Esophagus muscularis mucosa (tissue), 4 donors: Measurements from ENCODE around the gene ARID3A. TPM values are rescaled to one million over a fixed set of nuclear protein-coding genes. Genes with fewer than 3 reads are reported as not detected.

Source experiments
- DNase-seq: peaks from one replicate; pipeline ENCODE4 v3.0.0-alpha.2; 2017; ENCODE audit errors: extremely low spot score
- H3K27ac ChIP-seq, 4 donors: fragments of 200-600 bp; sonication (generic); replicated peaks in 1 of 4; 1 replicate in 3 of 4; 2 replicates in 1 of 4; pipeline ENCODE4 v1.5.1; 2016 to 2019; ENCODE audit warnings: mild to moderate bottlenecking in 1 of 4
- H3K27me3 ChIP-seq, 4 donors: fragments of 200-600 bp; sonication (generic); one replicate each; pipeline versions ENCODE4 v1.5.1 to v1.6.0; 2016 to 2019
- H3K36me3 ChIP-seq, 4 donors: fragments of 200-600 bp; sonication (generic); one replicate each; pipeline ENCODE4 v1.5.1; 2016 to 2019
- H3K4me1 ChIP-seq, 4 donors: fragments of 200-600 bp; sonication (generic); one replicate each; pipeline ENCODE4 v1.5.1; 2016 to 2019
- H3K4me3 ChIP-seq, 4 donors: fragments of 200-600 bp; sonication (generic); 1 replicate in 2 of 4; 2 replicates in 2 of 4; pipeline ENCODE4 v1.5.1; 2016 to 2019; ENCODE audit warnings: mild to moderate bottlenecking in 4 of 4, moderate library complexity in 1 of 4
- H3K9me3 ChIP-seq, 4 donors: fragments of 200-600 bp; sonication (generic); 1 replicate in 3 of 4; 2 replicates in 1 of 4; pipeline ENCODE4 v1.5.1; 2016 to 2019
- EP300 ChIP-seq: sonication (generic); formaldehyde crosslinking; IDR thresholded peaks from one replicate; pipeline ENCODE4 v1.6.1; 2017; ENCODE audit warnings: antibody characterized with exemption
- POLR2A ChIP-seq: fragments of 450-650 bp; IDR thresholded peaks from one replicate; pipeline ENCODE4 v1.6.1; 2017; ENCODE audit warnings: antibody characterized with exemption, moderate library complexity, mild to moderate bottlenecking, low read depth
- POLR2AphosphoS5 ChIP-seq, 2 donors: sonication (generic); formaldehyde crosslinking; IDR thresholded peaks; one replicate each; pipeline ENCODE4 v1.6.1; 2017; ENCODE audit warnings: antibody characterized with exemption in 2 of 2
- WGBS: methylation state at CpG from one replicate; pipeline ENCODE4 v1.1.5; 2018; 5-methylcytosine and 5-hydroxymethylcytosine counted together
- intact Hi-C: fragments of 100-400 bp; cut with DNase I; formaldehyde crosslinking; loops from one replicate; pipeline ENCODE4 v1.15.1; 2023
- total RNA-seq, 4 donors: library from RNA; depleted of rRNA; stranded (reverse); fragments of >200 nt; gene quantifications; one replicate each; pipeline versions ENCODE4 v1.1.0 to v1.2.1, GENCODE V29; 2016
- TF ChIP-seq, protein P1 (sequence below), 3 experiments: fragments of 200-600 bp in 2 of 3; fragments of 450-650 bp in 1 of 3; sonication (generic) in 2 of 3; IDR thresholded peaks; one replicate each; pipeline ENCODE4 v1.5.1; 2017 to 2019; ENCODE audit warnings: antibody characterized with exemption in 3 of 3, mild to moderate bottlenecking in 2 of 3, moderate library complexity in 1 of 3

The ARID3A gene
- total RNA-seq, 4 donors from 2014 or later = 2.9 to 8.4 (median 5.0) TPM

DNA sequence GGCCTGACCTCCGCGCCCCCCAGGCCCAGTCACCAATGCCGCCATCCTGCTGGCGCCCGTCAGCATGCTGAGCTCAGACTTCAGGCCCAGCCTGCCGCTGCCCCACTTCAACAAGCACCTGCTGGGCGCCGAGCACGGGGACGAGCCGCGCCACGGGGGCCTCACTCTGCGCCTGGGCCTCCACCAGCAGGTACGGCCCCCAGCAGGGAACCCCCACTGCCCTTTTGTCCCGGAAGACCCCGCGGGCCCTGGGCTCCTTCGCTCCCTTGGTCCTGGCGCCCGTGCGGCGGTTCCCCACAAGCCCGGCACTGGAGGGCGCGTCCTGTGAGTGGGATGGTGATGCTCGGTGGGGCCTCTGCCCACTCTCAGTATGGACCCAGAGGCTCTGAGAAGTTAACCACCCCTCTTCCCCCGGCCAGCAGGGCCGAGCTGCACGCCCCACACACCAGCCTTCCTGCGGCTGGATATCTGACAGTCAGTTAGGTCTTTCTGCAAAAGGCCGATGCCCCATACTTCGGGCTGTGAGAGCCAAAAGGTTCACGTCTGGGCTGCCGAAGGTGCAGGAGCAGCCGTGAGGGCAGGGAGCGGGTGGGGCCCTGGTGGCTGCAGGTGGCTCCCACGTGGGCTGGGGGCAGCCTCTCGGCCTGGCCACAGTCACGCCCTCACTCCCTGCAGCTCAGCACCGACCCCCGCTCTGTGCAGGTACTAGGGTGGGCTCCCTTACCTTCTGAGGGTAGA is 66.3 kb downstream of the ARID3A start:
- no peak for DNase-seq
- Histone ChIP-seq H3K4me3 (no peak overlapping the region), H3K4me1 (peaks cover 11 to 18% (median 16%) of the 10 kb centered on the region in 4 donors), H3K27me3 (peaks cover 7 to 32% (median 17%) of the 10 kb centered on the region in 4 donors), H3K27ac (no peak overlapping the region), H3K9me3 (no peaks in the 10 kb centered on the region), H3K36me3 (peaks cover 17 to 66% (median 58%) of the 10 kb centered on the region in 4 donors)
- TF ChIP-seq EP300 (no peak), POLR2AphosphoS5 (IDR thresholded peaks at IDR 0.05) (no peak), POLR2A (no peak)
- TF ChIP-seq, protein P1, sequence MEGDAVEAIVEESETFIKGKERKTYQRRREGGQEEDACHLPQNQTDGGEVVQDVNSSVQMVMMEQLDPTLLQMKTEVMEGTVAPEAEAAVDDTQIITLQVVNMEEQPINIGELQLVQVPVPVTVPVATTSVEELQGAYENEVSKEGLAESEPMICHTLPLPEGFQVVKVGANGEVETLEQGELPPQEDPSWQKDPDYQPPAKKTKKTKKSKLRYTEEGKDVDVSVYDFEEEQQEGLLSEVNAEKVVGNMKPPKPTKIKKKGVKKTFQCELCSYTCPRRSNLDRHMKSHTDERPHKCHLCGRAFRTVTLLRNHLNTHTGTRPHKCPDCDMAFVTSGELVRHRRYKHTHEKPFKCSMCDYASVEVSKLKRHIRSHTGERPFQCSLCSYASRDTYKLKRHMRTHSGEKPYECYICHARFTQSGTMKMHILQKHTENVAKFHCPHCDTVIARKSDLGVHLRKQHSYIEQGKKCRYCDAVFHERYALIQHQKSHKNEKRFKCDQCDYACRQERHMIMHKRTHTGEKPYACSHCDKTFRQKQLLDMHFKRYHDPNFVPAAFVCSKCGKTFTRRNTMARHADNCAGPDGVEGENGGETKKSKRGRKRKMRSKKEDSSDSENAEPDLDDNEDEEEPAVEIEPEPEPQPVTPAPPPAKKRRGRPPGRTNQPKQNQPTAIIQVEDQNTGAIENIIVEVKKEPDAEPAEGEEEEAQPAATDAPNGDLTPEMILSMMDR (IDR thresholded peaks at IDR 0.05) = no peak
- intact Hi-C loops = no loop called here
- WGBS = 93% methylated on average over 6 of the region's 42 CpGs

DNA sequence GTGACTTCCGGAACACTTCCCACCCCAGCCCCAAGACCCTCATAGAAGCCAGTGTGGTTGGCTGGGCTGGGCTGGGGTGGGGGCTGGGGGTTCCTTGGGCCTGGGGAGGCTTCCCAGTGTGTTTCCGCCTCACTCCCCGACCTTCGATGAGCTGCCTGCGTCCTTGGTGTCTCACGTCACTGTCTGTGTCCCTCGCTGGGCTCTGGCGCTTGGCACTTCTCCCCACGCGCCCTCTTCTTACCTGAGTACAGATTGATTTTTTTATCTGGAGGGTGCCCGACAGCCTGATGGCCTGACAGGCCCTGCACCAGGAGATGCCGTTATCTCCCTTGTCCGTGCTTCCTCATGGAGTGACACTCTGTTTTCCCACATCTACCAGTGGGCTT is 66.8 kb downstream of the ARID3A start:
- peaks cover 11 to 18% (median 16%) of the 10 kb centered on the region in 4 donors for H3K4me1 ChIP-seq
- peaks cover 17 to 60% (median 56%) of the 10 kb centered on the region in 4 donors for H3K36me3 ChIP-seq
- H3K4me3 ChIP-seq = no peak overlapping the region
- H3K9me3 ChIP-seq = no peaks in the 10 kb centered on the region
- intact Hi-C loops = no loop called here
- TF ChIP-seq EP300 = no peak
- TF ChIP-seq, protein P1 (IDR thresholded peaks at IDR 0.05) = no peak
- no peak for TF ChIP-seq POLR2AphosphoS5 (IDR thresholded peaks at IDR 0.05)
- no peak for TF ChIP-seq POLR2A
- 89% methylated on average over 13 of the region's 13 CpGs for WGBS
- DNase-seq = no peak
- peaks cover 7 to 37% (median 21%) of the 10 kb centered on the region in 4 donors for H3K27me3 ChIP-seq
- H3K27ac ChIP-seq = no peak overlapping the region

DNA sequence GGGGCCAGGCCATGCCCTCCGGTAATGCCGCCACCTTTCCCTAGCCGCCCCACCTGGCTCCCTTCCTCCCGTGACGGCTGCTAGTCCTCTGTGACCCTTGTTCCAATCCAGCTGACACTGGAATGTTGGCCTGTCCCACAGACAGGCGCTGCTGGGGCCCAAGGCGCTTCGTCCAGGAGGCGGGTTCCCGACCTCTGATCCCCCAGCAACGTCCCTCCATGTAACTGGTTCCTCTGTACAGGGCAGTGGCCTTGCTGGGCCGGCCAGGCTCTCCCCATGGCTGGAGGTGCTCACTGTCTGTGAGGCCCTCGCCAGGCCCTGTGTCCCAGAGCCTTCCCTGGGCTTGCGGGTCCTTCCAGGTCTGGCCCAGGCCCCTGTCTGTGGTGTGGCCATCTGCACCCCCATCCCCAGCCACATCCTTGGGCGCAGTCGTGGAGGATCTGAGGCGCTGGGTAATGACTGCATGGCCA is 67.6 kb downstream of the ARID3A start:
- H3K36me3 ChIP-seq = peaks cover 12 to 57% (median 53%) of the 10 kb centered on the region in 4 donors

DNA sequence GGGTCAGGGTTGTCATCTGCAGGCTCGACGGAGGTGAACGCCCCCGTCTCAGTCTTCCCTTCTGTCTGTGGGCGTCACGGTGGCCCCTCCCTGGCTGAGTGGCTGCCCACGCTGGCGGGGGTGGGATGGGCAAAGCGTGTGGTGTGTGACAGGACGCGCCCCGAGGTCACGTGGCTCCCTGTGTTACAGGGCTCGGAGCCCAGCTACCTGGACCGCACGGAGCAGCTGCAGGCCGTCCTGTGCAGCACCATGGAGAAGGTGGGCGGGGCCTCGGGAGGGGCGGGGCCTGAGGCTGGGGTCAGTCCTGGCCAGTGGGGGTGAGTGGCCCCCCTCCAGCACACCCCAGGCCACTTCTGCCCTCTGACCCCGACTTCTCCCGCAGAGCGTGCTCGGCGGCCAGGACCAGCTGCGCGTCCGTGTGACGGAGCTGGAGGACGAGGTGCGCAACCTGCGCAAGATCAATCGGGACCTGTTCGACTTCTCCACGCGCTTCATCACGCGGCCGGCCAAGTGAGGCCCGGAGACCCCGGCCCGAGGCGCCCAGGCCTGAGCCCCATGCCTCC is 68.1 kb downstream of the ARID3A start:
- TF ChIP-seq EP300 = no peak
- TF ChIP-seq, protein P1 (IDR thresholded peaks at IDR 0.05) = no peak
- no peak for TF ChIP-seq POLR2A
- no peak for TF ChIP-seq POLR2AphosphoS5 (IDR thresholded peaks at IDR 0.05)
- no peak overlapping the region for H3K27ac ChIP-seq
- no peak overlapping the region for H3K4me3 ChIP-seq
- no peaks in the 10 kb centered on the region for H3K9me3 ChIP-seq
- H3K27me3 ChIP-seq = peaks cover 9 to 50% (median 30%) of the 10 kb centered on the region in 4 donors
- H3K4me1 ChIP-seq = peaks cover 11 to 18% (median 16%) of the 10 kb centered on the region in 4 donors
- H3K36me3 ChIP-seq = peaks cover 10 to 53% (median 49%) of the 10 kb centered on the region in 4 donors
- intact Hi-C loops = no loop called here
- DNase-seq = no peak
- WGBS = 88% methylated on average over 14 of the region's 43 CpGs

More for the DNA sequence above, 67.6 kb downstream of the ARID3A start:
- 85% methylated on average over 7 of the region's 17 CpGs for WGBS
- Histone ChIP-seq H3K4me3 (no peak overlapping the region), H3K27me3 (peaks cover 7 to 45% (median 26%) of the 10 kb centered on the region in 4 donors), H3K27ac (no peak overlapping the region), H3K4me1 (peaks cover 11 to 18% (median 16%) of the 10 kb centered on the region in 4 donors), H3K9me3 (no peaks in the 10 kb centered on the region)
- TF ChIP-seq, protein P1 (IDR thresholded peaks at IDR 0.05) = no peak
- TF ChIP-seq EP300 = no peak
- DNase-seq = no peak
- intact Hi-C loops = no loop called here
